ENCODE data around the gene NHEJ1. TPM values are rescaled to one million over a fixed set of nuclear protein-coding genes. Genes with fewer than 3 reads are reported as not detected.

The NHEJ1 gene
- polyA plus RNA-seq, 1 donor (not counting 4 experiments of a cell fraction or from before 2014, with no cell fraction given): 13.1 TPM

DNA sequence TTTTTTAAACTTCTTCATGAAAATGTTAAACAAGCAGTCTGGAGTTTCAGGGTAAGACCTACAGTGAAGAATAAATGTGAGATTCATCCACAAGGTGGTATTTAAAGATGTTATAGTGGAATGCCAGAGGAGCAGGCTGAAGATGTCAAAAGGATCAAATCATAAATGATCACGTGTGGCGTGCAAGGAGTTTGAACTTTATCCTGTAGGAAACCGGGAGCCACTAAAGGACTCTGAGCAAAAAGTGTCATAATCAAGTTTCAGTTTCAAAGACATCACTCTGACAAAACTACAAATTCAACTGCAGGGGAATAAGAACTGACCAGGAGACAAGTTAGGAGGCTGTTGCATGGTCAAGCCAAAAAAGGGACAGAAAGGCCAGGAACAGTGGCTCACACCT is 19.9 kb downstream of the NHEJ1 start:
- no peaks in the 10 kb centered on the region for H3K79me2 ChIP-seq (ENCODE audit: control insufficient read depth, insufficient read depth, low read length)
- H3K27me3 ChIP-seq (ENCODE audit: control insufficient read depth, extremely low read depth, insufficient read depth, low read length): no peaks in the 10 kb centered on the region
- no peak overlapping the region for H3K9ac ChIP-seq (ENCODE audit: control insufficient read depth, extremely low read depth, insufficient read depth, low read length)
- no peaks in the 10 kb centered on the region for H3K4me1 ChIP-seq (ENCODE audit: control insufficient read depth, extremely low read depth, insufficient read depth, low read length)
- FAIRE-seq (no peak), DNase-seq (ENCODE audit: low read depth, low spot score) (no peak)
- H4K20me1 ChIP-seq (ENCODE audit: control insufficient read depth, extremely low read depth, insufficient read depth, low read length): no peaks in the 10 kb centered on the region
- no peak overlapping the region for H3K27ac ChIP-seq (ENCODE audit: control insufficient read depth, insufficient read depth, low read length)
- H3K9me3 ChIP-seq (ENCODE audit: control insufficient read depth, low read depth, low read length): no peaks in the 10 kb centered on the region
- TF ChIP-seq, protein P1, sequence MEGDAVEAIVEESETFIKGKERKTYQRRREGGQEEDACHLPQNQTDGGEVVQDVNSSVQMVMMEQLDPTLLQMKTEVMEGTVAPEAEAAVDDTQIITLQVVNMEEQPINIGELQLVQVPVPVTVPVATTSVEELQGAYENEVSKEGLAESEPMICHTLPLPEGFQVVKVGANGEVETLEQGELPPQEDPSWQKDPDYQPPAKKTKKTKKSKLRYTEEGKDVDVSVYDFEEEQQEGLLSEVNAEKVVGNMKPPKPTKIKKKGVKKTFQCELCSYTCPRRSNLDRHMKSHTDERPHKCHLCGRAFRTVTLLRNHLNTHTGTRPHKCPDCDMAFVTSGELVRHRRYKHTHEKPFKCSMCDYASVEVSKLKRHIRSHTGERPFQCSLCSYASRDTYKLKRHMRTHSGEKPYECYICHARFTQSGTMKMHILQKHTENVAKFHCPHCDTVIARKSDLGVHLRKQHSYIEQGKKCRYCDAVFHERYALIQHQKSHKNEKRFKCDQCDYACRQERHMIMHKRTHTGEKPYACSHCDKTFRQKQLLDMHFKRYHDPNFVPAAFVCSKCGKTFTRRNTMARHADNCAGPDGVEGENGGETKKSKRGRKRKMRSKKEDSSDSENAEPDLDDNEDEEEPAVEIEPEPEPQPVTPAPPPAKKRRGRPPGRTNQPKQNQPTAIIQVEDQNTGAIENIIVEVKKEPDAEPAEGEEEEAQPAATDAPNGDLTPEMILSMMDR (optimal IDR thresholded peaks at IDR 0.05 in 1 of 3, IDR thresholded peaks at IDR 0.05 in 1 of 3, conservative IDR thresholded peaks at IDR 0.05 in 1 of 3; ENCODE audit: extremely low read depth in 1 of 3, insufficient read depth in 2 of 3, low read length in 3 of 3): no peak
- TF ChIP-seq EZH2 (IDR thresholded peaks at IDR 0.05; ENCODE audit: low read length): no peak
- H3K36me3 ChIP-seq (ENCODE audit: control insufficient read depth in 2 of 2, extremely low read depth in 1 of 2, insufficient read depth in 2 of 2, low read length in 2 of 2): peaks cover 0 to 6% of the 10 kb centered on the region in 2 experiments
- no peaks in the 10 kb centered on the region for H3K9me1 ChIP-seq (ENCODE audit: control insufficient read depth, extremely low read depth, insufficient read depth, low read length)
- dilution Hi-C loops (cut with MboI; ENCODE audit: extremely low pct_ligation_motif_present, low sequenced_read_pairs): no loop called here
- no peak overlapping the region for H3K4me2 ChIP-seq (ENCODE audit: control insufficient read depth, extremely low read depth, insufficient read depth, low read depth, low read length)
- H2AFZ ChIP-seq (ENCODE audit: control insufficient read depth, low read length): no peak overlapping the region
- no peak overlapping the region for H3K4me3 ChIP-seq (ENCODE audit: control insufficient read depth in 2 of 3, extremely low read depth in 1 of 3, insufficient read depth in 2 of 3, low read depth in 1 of 3, low read length in 3 of 3)

DNA sequence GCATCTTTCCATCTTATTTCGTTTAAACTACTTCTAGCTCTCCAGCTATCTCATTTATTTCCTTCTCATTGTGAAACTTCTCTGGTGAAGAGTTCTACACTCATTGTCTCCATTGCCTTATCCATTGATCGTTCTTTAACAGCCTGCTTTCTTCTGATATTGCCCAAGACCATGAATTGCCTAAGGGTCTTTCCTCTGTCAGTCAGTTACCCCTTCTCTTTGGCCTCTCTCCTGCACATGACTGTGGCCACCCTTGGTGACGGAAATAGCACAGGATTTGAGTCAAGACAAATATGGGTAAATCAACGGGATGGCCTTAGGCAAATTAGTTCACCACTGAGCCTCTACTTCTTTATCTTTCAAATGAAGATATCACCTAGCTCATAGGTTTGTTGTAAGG is 26.6 kb downstream of the NHEJ1 start:
- dilution Hi-C loops (cut with MboI; ENCODE audit: extremely low pct_ligation_motif_present, low sequenced_read_pairs): no loop called here
- Histone ChIP-seq H3K4me2 (ENCODE audit: control insufficient read depth, extremely low read depth, insufficient read depth, low read depth, low read length) (no peak overlapping the region), H2AFZ (ENCODE audit: control insufficient read depth, low read length) (no peak overlapping the region), H3K36me3 (ENCODE audit: control insufficient read depth in 2 of 2, extremely low read depth in 1 of 2, insufficient read depth in 2 of 2, low read length in 2 of 2) (no peaks in the 10 kb centered on the region), H3K9ac (ENCODE audit: control insufficient read depth, extremely low read depth, insufficient read depth, low read length) (no peak overlapping the region), H3K4me1 (ENCODE audit: control insufficient read depth, extremely low read depth, insufficient read depth, low read length) (no peaks in the 10 kb centered on the region), H4K20me1 (ENCODE audit: control insufficient read depth, extremely low read depth, insufficient read depth, low read length) (no peaks in the 10 kb centered on the region), H3K9me3 (ENCODE audit: control insufficient read depth, low read depth, low read length) (no peaks in the 10 kb centered on the region), H3K27ac (ENCODE audit: control insufficient read depth, insufficient read depth, low read length) (no peak overlapping the region), H3K4me3 (ENCODE audit: control insufficient read depth in 2 of 3, extremely low read depth in 1 of 3, insufficient read depth in 2 of 3, low read depth in 1 of 3, low read length in 3 of 3) (no peak overlapping the region), H3K9me1 (ENCODE audit: control insufficient read depth, extremely low read depth, insufficient read depth, low read length) (no peaks in the 10 kb centered on the region), H3K79me2 (ENCODE audit: control insufficient read depth, insufficient read depth, low read length) (no peaks in the 10 kb centered on the region), H3K27me3 (ENCODE audit: control insufficient read depth, extremely low read depth, insufficient read depth, low read length) (no peaks in the 10 kb centered on the region)
- DNase-seq (ENCODE audit: low read depth, low spot score) (no peak), FAIRE-seq (no peak)
- TF ChIP-seq, protein P1 (optimal IDR thresholded peaks at IDR 0.05 in 1 of 3, IDR thresholded peaks at IDR 0.05 in 1 of 3, conservative IDR thresholded peaks at IDR 0.05 in 1 of 3; ENCODE audit: extremely low read depth in 1 of 3, insufficient read depth in 2 of 3, low read length in 3 of 3): no peak
- TF ChIP-seq EZH2 (IDR thresholded peaks at IDR 0.05; ENCODE audit: low read length): no peak
